Trophoblast cell (in vitro differentiated cells and primary cell): ENCODE results near the gene ZC3H12A.
A peak's percentile ranks its signal among the peaks of the same experiment; 100 is the strongest.

Experiments
- DNase-seq, 2 donors: peaks; one replicate each; pipeline ENCODE4 v3.0.0-alpha.2; 2016
- H2AFZ ChIP-seq: 2 replicates; pipeline ENCODE4 v1.6.1; 2013; ENCODE audit warnings: low read length, moderate library complexity, mild to moderate bottlenecking; ENCODE audit not compliant: insufficient read depth, poor library complexity
- H2AK5ac ChIP-seq: 2 replicates; pipeline ENCODE4 v1.6.1; 2013; ENCODE audit warnings: mild to moderate bottlenecking, low read length
- H2BK120ac ChIP-seq: 2 replicates; pipeline ENCODE4 v1.6.1; 2013; ENCODE audit warnings: low read length, mild to moderate bottlenecking, moderate library complexity; ENCODE audit not compliant: insufficient read depth, poor library complexity
- H2BK12ac ChIP-seq: 2 replicates; pipeline ENCODE4 v1.6.1; 2013; ENCODE audit warnings: mild to moderate bottlenecking, low read length, moderate library complexity
- H2BK5ac ChIP-seq: 2 replicates; pipeline ENCODE4 v1.6.1; 2013; ENCODE audit warnings: low read length, low read depth, moderate library complexity, mild to moderate bottlenecking; ENCODE audit not compliant: poor library complexity
- H3K14ac ChIP-seq: 2 replicates; pipeline ENCODE4 v1.6.1; 2013; ENCODE audit warnings: mild to moderate bottlenecking, low read length
- H3K18ac ChIP-seq: 2 replicates; pipeline ENCODE4 v1.6.1; 2013; ENCODE audit warnings: mild to moderate bottlenecking, low read length
- H3K23ac ChIP-seq: 2 replicates; pipeline ENCODE4 v1.6.1; 2013; ENCODE audit warnings: low read length
- H3K27ac ChIP-seq: 2 replicates; pipeline ENCODE4 v1.5.1; 2013; ENCODE audit warnings: low read depth, mild to moderate bottlenecking, inconsistent platforms, low read length, moderate library complexity
- H3K27me3 ChIP-seq: 2 replicates; pipeline ENCODE4 v1.6.1; 2013; ENCODE audit warnings: inconsistent platforms, mild to moderate bottlenecking, low read length, moderate library complexity; ENCODE audit not compliant: insufficient read depth
- H3K36me3 ChIP-seq, 2 experiments: 1 replicate in 1 of 2; 2 replicates in 1 of 2; pipeline ENCODE4 v1.6.1; 2013; ENCODE audit warnings: low read length in 2 of 2, mild to moderate bottlenecking in 2 of 2, moderate library complexity in 1 of 2; ENCODE audit not compliant: insufficient read depth in 2 of 2, control insufficient read depth in 1 of 2
- H3K4ac ChIP-seq: 2 replicates; pipeline ENCODE4 v1.6.1; 2013; ENCODE audit warnings: low read depth, mild to moderate bottlenecking, low read length, moderate library complexity
- H3K4me1 ChIP-seq, 2 experiments: 1 replicate in 1 of 2; 2 replicates in 1 of 2; pipeline ENCODE4 v1.6.1; 2013; ENCODE audit warnings: low read length in 2 of 2, mild to moderate bottlenecking in 2 of 2, moderate library complexity in 1 of 2; ENCODE audit not compliant: insufficient read depth in 2 of 2, control insufficient read depth in 1 of 2
- H3K4me2 ChIP-seq: 2 replicates; pipeline ENCODE4 v1.6.1; 2013; ENCODE audit warnings: inconsistent platforms, mild to moderate bottlenecking, low read length, moderate library complexity
- H3K4me3 ChIP-seq: 2 replicates; pipeline ENCODE4 v1.5.1; 2013; ENCODE audit warnings: mild to moderate bottlenecking, low read depth, low read length, inconsistent platforms
- H3K79me1 ChIP-seq: one replicate; pipeline ENCODE4 v1.6.1; 2013; ENCODE audit warnings: low read length
- H3K79me2 ChIP-seq: 2 replicates; pipeline ENCODE4 v1.6.1; 2013; ENCODE audit warnings: low read length, mild to moderate bottlenecking; ENCODE audit not compliant: control insufficient read depth, insufficient read depth, poor library complexity
- H3K9ac ChIP-seq: 2 replicates; pipeline ENCODE4 v1.6.1; 2013; ENCODE audit warnings: mild to moderate bottlenecking, low read length
- H3K9me3 ChIP-seq: 2 replicates; pipeline ENCODE4 v1.6.1; 2013; ENCODE audit warnings: low read depth, mild to moderate bottlenecking, control low read depth, inconsistent platforms, low read length; ENCODE audit not compliant: insufficient read depth
- H4K12ac ChIP-seq: 2 replicates; pipeline ENCODE4 v1.6.1; 2013; ENCODE audit warnings: low read depth, mild to moderate bottlenecking, low read length, moderate library complexity
- H4K8ac ChIP-seq: 2 replicates; pipeline ENCODE4 v1.6.1; 2013; ENCODE audit warnings: low read depth, mild to moderate bottlenecking, low read length, moderate library complexity
- H4K91ac ChIP-seq: one replicate; pipeline ENCODE4 v1.6.1; 2013; ENCODE audit warnings: low read depth, mild to moderate bottlenecking, low read length, moderate library complexity
- WGBS: extraction: QIAGEN DNeasy Blood & Tissue Kit; methylation state at CpG from one replicate; pipeline ENCODE4 v1.1.7; 2013; ENCODE audit warnings: missing lambda C conversion rate; ENCODE audit not compliant: insufficient read length, insufficient coverage; ENCODE audit errors: extremely low coverage; 5-methylcytosine and 5-hydroxymethylcytosine counted together

Gene ZC3H12A

DNA sequence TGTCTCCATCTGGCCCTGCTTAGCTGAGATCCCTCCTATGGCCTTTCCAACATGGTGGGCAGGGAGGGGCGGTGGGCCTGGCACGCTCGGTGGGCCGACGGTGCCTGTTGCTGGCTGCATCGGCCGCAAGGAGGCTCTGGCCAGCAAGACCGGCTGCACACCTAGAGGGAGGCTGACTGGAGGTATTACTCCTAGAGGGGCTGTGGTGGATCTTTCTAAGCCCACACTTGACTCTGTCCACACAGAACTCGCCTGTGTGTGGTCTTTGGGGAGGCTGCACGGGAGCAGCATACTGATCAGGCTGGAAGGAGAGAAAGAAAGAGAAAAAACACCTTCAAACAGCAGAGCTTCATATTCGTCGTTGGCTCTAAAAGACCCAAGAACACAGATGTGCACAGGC, 41.7 kb upstream of the ZC3H12A start:
- no peak overlapping the region for H3K4ac ChIP-seq
- H3K14ac ChIP-seq = no peak overlapping the region
- no peaks in the 10 kb centered on the region for H3K27me3 ChIP-seq
- no peaks in the 10 kb centered on the region for H3K79me1 ChIP-seq
- H3K36me3 ChIP-seq = no peaks in the 10 kb centered on the region
- H4K8ac ChIP-seq = no peak overlapping the region
- H3K27ac ChIP-seq = no peak overlapping the region
- H4K91ac ChIP-seq = no peak overlapping the region
- no peaks in the 10 kb centered on the region for H3K79me2 ChIP-seq
- H2BK12ac ChIP-seq = no peak overlapping the region
- DNase-seq = no peak
- H2AK5ac ChIP-seq = no peak overlapping the region
- H4K12ac ChIP-seq = no peak overlapping the region
- no peak overlapping the region for H3K18ac ChIP-seq
- no peak overlapping the region for H2BK5ac ChIP-seq
- H3K4me1 ChIP-seq = no peaks in the 10 kb centered on the region
- H3K9ac ChIP-seq = no peak overlapping the region
- H3K9me3 ChIP-seq = peaks cover 6% of the 10 kb centered on the region
- no peak overlapping the region for H2BK120ac ChIP-seq
- no CpG with 5 or more reads among the region's 12 CpGs for WGBS
- no peak overlapping the region for H3K23ac ChIP-seq
- H2AFZ ChIP-seq = no peak overlapping the region
- H3K4me2 ChIP-seq = no peak overlapping the region
- no peak overlapping the region for H3K4me3 ChIP-seq

DNA sequence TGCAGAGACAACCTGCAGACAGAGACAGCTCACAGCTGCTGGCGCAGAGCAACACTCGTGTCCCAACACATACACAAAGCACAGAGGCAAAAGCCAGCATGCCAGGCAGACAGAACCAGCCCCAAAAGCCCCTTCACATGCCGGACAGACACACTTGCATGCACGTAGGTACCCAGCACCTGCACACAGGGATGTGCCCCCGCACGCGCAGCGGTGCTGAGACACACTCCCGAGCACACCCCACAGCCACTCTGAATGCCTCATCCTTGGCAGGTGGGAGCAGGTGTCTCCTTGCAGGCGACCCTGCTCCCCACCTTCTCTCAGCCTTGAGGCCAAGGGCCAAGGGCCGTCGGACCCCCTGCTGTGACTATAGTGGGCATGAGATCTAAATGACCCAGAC, 41.2 kb upstream of the ZC3H12A start:
- Histone ChIP-seq H2AK5ac (no peak overlapping the region), H3K18ac (no peak overlapping the region), H3K4ac (no peak overlapping the region), H4K8ac (no peak overlapping the region), H3K27ac (no peak overlapping the region), H3K4me1 (no peaks in the 10 kb centered on the region), H3K79me2 (no peaks in the 10 kb centered on the region), H3K9ac (no peak overlapping the region), H3K4me3 (no peak overlapping the region), H3K14ac (no peak overlapping the region), H4K91ac (no peak overlapping the region), H2BK12ac (no peak overlapping the region), H3K27me3 (no peaks in the 10 kb centered on the region), H3K4me2 (no peak overlapping the region), H3K23ac (no peak overlapping the region), H2BK5ac (no peak overlapping the region), H3K9me3 (peaks cover 6% of the 10 kb centered on the region), H3K79me1 (no peaks in the 10 kb centered on the region), H4K12ac (no peak overlapping the region), H3K36me3 (no peaks in the 10 kb centered on the region), H2BK120ac (no peak overlapping the region), H2AFZ (no peak overlapping the region)
- WGBS = no CpG with 5 or more reads among the region's 12 CpGs
- no peak for DNase-seq

DNA sequence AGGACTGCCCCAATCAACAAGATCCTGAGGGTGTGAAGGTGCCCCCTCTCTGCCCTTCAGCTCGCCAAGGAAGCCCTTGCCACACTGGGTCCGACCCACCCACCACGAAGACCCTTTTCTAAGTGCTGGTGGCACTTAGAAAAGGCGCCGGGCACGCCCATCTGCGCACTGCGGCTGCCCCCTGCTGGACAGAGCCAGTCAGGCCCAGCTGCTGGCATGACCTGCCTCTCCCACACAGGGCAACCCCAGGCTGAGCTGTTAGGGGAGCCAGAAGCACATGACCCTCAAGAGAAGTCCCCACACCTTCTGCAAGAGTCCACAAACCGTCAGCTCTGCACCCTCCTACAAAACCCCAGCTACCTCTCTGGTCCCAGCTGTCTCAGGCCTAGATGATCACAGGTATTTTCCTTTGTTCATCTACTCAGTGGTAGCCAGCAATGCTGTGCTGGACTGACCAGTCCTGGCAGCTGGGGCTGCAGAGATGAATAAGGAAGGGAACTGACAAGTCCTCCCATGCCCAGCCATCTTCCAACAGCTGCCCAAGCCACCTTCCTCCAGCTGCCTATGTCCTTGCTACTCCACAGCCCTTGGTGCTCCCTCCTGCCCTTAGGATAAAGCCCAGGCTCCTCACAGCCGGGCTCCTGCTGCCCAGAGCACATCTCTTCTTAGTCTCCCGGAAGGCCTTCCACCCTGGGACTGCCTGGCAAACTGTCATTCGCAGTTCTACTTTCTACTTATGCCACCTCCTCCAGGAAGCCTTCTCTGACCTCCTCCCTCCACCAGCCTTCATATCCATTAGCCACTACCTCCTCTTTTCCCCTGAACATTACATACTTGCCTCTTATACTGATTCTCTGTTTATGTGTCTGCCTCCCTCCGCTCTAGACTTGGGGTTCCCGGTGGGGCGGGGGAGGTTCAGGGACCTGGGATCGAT, 39.8 kb upstream of the ZC3H12A start:
- H3K36me3 ChIP-seq = no peaks in the 10 kb centered on the region
- H3K27ac ChIP-seq = no peak overlapping the region
- H3K79me2 ChIP-seq = no peaks in the 10 kb centered on the region
- H3K4me3 ChIP-seq = no peak overlapping the region
- H2AFZ ChIP-seq = no peak overlapping the region
- no peak overlapping the region for H4K8ac ChIP-seq
- peaks cover 6% of the 10 kb centered on the region for H3K9me3 ChIP-seq
- no CpG with 5 or more reads among the region's 16 CpGs for WGBS
- no peak overlapping the region for H3K9ac ChIP-seq
- no peak overlapping the region for H2BK5ac ChIP-seq
- H2AK5ac ChIP-seq = no peak overlapping the region
- no peak overlapping the region for H3K14ac ChIP-seq
- H2BK12ac ChIP-seq = no peak overlapping the region
- H4K12ac ChIP-seq = no peak overlapping the region
- H2BK120ac ChIP-seq = no peak overlapping the region
- H4K91ac ChIP-seq = no peak overlapping the region
- peak; percentile 21 to 72 for DNase-seq
- no peak overlapping the region for H3K4me2 ChIP-seq
- H3K79me1 ChIP-seq = no peaks in the 10 kb centered on the region
- no peak overlapping the region for H3K23ac ChIP-seq
- no peaks in the 10 kb centered on the region for H3K27me3 ChIP-seq
- no peaks in the 10 kb centered on the region for H3K4me1 ChIP-seq
- H3K18ac ChIP-seq = no peak overlapping the region
- no peak overlapping the region for H3K4ac ChIP-seq

DNA sequence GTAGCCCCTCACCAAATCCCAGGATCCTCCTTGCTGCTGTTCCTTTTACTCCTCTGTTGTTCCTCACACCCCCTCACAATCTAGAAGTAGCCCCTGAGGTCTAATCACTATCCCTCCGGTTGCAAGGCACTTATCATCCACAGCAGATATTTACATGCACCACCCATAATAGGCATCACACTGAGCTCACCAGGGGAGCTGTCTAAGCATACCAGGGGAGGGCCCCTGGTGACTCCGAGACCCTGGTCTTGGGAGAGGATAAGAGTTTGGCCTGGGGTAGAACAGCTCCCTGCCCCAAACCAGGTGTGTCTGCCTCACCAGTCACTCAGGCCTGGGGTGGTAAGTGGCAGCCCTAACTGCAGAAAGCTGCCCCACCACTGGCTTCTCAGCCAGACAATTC, 37.3 kb upstream of the ZC3H12A start:
- no CpG with 5 or more reads among the region's 2 CpGs for WGBS
- no peak overlapping the region for H3K4me2 ChIP-seq
- H3K18ac ChIP-seq = no peak overlapping the region

More for the DNA sequence above, 37.3 kb upstream of the ZC3H12A start:
- Histone ChIP-seq H3K4me1 (no peaks in the 10 kb centered on the region), H3K4ac (no peak overlapping the region), H4K8ac (no peak overlapping the region), H3K9ac (no peak overlapping the region), H2BK12ac (no peak overlapping the region), H2AFZ (no peak overlapping the region), H3K36me3 (no peaks in the 10 kb centered on the region), H2BK5ac (no peak overlapping the region), H4K91ac (no peak overlapping the region), H3K27ac (no peak overlapping the region), H2BK120ac (no peak overlapping the region), H2AK5ac (no peak overlapping the region), H3K9me3 (peaks cover 3% of the 10 kb centered on the region), H3K4me3 (no peak overlapping the region), H3K23ac (no peak overlapping the region), H3K14ac (no peak overlapping the region), H3K79me2 (no peaks in the 10 kb centered on the region), H4K12ac (no peak overlapping the region), H3K79me1 (no peaks in the 10 kb centered on the region), H3K27me3 (no peaks in the 10 kb centered on the region)
- no peak for DNase-seq
